ENCODE measurements around the gene GABBR2.

The GABBR2 gene

DNA sequence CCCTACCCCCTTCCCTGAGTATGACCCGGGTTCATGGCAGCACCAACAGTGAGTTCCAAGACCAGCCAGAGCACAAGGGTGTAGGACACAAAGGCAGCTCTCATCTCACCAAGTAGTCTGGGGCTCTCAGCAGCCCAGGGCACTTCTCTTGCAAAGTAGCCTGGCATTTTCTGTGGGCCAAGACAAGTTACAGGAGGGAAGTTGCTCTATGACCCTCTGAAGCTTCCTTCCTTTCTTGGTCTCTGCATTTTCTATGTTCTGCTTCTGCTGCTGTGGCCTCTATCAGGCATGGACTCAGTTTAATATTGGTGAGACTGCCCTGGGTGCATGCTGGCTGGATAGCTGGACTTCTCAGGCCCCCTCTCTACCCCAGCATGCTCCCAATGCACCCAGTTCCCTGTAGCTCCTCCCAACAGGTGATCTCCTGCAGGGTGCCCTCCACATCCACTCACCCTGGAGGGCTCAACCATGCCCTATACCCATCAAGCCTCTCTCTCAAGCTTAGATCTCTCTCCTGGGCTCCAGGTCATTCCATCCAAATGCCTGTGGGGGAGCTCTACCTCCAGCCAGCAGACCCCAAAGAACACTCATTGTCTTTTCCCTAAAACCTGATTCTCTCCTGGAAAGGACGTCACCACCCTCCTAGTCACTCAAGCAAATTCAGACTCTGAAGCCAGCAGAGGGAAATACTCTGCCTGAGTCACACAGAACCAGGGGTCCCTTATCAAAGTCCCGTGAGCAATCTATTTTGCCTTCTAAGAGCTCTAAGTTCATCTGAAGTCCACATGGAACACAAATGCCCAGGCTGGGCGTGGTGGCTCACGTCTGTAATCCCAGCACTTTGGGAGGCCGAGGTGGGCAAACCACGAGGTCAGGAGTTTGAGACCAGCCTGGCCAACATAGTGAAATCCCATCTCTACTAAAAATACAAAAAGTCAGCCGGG, 467.1 kb downstream of the GABBR2 start:
- FAIRE-seq = no peak

DNA sequence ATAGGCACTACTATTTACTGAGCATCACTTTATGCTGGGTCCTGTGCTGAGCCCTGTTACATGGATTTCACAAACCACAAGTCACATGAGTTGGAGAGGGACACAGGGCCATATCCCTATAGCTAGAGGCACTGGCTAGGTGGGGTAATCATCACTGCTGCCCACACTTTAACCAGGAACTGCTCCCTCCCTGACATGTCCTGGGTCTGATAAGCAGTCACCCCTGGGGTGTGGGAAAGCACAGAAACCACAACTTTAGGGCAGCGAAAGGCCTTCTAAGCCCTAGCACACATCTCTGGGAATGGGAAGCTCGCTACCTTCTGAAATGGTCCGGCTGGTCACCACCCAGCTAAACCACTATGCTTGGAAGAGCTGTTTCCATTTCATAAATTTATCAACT, 468.3 kb downstream of the GABBR2 start:
- no peak for FAIRE-seq

Measured in TTC549 (cell line).